ENCODE data around the gene CHRNA4.
"Not testable (repeated sequence)": the region's sequence is repeated elsewhere in the genome, so short reads cannot be mapped to it uniquely, and the experiment has no call there.

Gene CHRNA4

GRCh38 chr20:63308218-63308911 lies 52.8 kb downstream of the CHRNA4 start:
- DNase-seq (ENCODE audit: low spot score), result no peak

- DNase-seq (ENCODE audit: low spot score), result no peak
Measured at GRCh38 chr20:63307538-63308217, 53.5 kb downstream of the CHRNA4 start.

GRCh38 chr20:63306673-63307537 lies 54.2 kb downstream of the CHRNA4 start:
- DNase-seq (ENCODE audit: low spot score), result no peak

GRCh38 chr20:63305933-63306672 lies 55.0 kb downstream of the CHRNA4 start:
- not testable (repeated sequence) for DNase-seq (ENCODE audit: low spot score)

GRCh38 chr20:63305393-63305792 lies 55.8 kb downstream of the CHRNA4 start:
- DNase-seq (ENCODE audit: low spot score), result no peak

- no peak for DNase-seq (ENCODE audit: low spot score)
Measured at GRCh38 chr20:63303095-63303666, 58.0 kb downstream of the CHRNA4 start.

- no peak for DNase-seq (ENCODE audit: low spot score)
Measured at GRCh38 chr20:63301671-63302070, 59.5 kb downstream of the CHRNA4 start.

- no peak for DNase-seq (ENCODE audit: low spot score)
Measured at GRCh38 chr20:63298731-63299312, 62.3 kb downstream of the CHRNA4 start.

GRCh38 chr20:63297796-63298572 lies 63.2 kb downstream of the CHRNA4 start:
- no peak for DNase-seq (ENCODE audit: low spot score)

GRCh38 chr20:63297371-63297781 lies 63.8 kb downstream of the CHRNA4 start:
- DNase-seq (ENCODE audit: low spot score), result no peak

- DNase-seq (ENCODE audit: low spot score), result no peak
Measured at GRCh38 chr20:63296531-63297299, 64.4 kb downstream of the CHRNA4 start.

GRCh38 chr20:63295846-63296245 lies 65.3 kb downstream of the CHRNA4 start:
- no peak for DNase-seq (ENCODE audit: low spot score)

- no peak for DNase-seq (ENCODE audit: low spot score)
Measured at GRCh38 chr20:63295422-63295821, 65.7 kb downstream of the CHRNA4 start.

- DNase-seq (ENCODE audit: low spot score), result no peak
Measured at GRCh38 chr20:63295018-63295417, 66.1 kb downstream of the CHRNA4 start.

- no peak for DNase-seq (ENCODE audit: low spot score)
Measured at GRCh38 chr20:63294536-63294900, 66.6 kb downstream of the CHRNA4 start.

GRCh38 chr20:63293871-63294535 lies 67.1 kb downstream of the CHRNA4 start:
- no peak for DNase-seq (ENCODE audit: low spot score)

GRCh38 chr20:63293456-63293855 lies 67.7 kb downstream of the CHRNA4 start:
- DNase-seq (ENCODE audit: low spot score), result no peak
